Tibial artery (tissue), 4 donors: ENCODE measurements around the gene RBM24.

ENCODE experiments used
- DNase-seq, 2 donors: peaks; one replicate each; pipeline ENCODE4 v3.0.0-alpha.2; 2019
- H3K27ac ChIP-seq, 2 donors: fragments of 200-600 bp; sonication (generic) in 1 of 2; 1 replicate in 1 of 2; 2 replicates in 1 of 2; pipeline ENCODE4 v1.5.1; 2018 to 2019; ENCODE audit warnings: mild to moderate bottlenecking in 1 of 2
- H3K27me3 ChIP-seq, 2 donors: fragments of 200-600 bp; sonication (generic) in 1 of 2; one replicate each; pipeline versions ENCODE4 v1.5.1 to v1.6.0; 2016 to 2019
- H3K36me3 ChIP-seq, 3 donors: fragments of 200-600 bp; sonication (generic) in 2 of 3; one replicate each; pipeline ENCODE4 v1.5.1; 2016 to 2019; ENCODE audit warnings: mild to moderate bottlenecking in 2 of 3
- H3K4me1 ChIP-seq, 4 donors: fragments of 200-600 bp; sonication (generic) in 2 of 4; 1 replicate in 3 of 4; 2 replicates in 1 of 4; pipeline ENCODE4 v1.5.1; 2016 to 2019
- H3K4me3 ChIP-seq, 2 donors: fragments of 200-600 bp; sonication (generic) in 1 of 2; 1 replicate in 1 of 2; 2 replicates in 1 of 2; pipeline ENCODE4 v1.5.1; 2018 to 2019; ENCODE audit warnings: mild to moderate bottlenecking in 2 of 2
- H3K9me3 ChIP-seq, 3 donors: fragments of 200-600 bp; sonication (generic) in 1 of 3; one replicate each; pipeline ENCODE4 v1.5.1; 2016 to 2019
- intact Hi-C: fragments of 100-400 bp; cut with DNase I; formaldehyde crosslinking; loops from one replicate; pipeline ENCODE4 v1.15.0; 2023; ENCODE audit warnings: low total_unique reads
- TF ChIP-seq, protein P1 (sequence below), 2 experiments: fragments of 200-600 bp in 1 of 2; fragments of 450-650 bp in 1 of 2; IDR thresholded peaks; one replicate each; pipeline ENCODE4 v1.5.1; 2017 to 2019; ENCODE audit warnings: antibody characterized with exemption in 2 of 2, mild to moderate bottlenecking in 1 of 2, moderate library complexity in 1 of 2

The RBM24 gene

DNA sequence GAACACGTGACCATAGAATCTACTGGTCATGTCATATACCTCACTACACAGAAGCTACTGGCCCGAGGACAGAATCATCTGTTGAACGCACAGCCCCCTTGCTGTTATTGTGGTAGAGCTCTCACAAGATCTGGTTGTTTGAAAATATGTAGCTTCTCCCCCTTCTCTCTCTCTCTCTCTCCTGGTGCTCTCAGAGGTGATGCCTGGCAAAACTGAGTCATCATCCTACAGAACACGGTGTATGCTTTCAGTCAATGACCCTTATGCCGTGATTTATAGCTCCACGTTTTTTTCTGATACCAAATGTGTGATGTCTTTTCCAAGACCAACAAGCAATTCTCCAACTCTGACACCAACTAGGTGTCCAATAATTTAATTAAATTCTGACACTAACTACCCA lies 13.0 kb upstream of the RBM24 start:
- peak overlapping the region in 1 of 2 donors; percentile 27 for H3K27ac ChIP-seq

DNA sequence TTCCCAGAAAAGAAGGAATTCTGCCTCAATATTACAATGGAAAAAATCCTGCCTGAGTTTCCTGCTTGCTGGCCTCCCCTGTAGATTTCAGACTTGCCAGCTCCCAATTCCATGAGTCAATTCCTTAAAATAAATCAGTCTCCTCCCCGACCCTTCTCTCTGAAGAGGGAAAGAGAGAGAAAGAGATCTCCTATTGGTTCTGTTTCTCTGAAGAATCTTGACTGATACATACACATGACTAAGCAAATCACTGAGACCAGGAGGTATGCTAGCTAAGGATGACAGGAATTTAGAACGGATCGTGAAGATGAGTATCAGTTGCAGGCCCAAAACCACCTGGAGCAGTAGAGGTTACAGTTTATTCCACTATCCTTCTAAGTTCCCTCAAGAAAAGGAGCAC lies 11.3 kb upstream of the RBM24 start:
- Histone ChIP-seq H3K4me3 (no peak overlapping the region), H3K27me3 (no peaks in the 10 kb centered on the region), H3K4me1 (peaks cover 0 to 31% (median 7%) of the 10 kb centered on the region in 4 donors), H3K27ac (peak overlapping the region; percentile 27 to 28), H3K9me3 (no peaks in the 10 kb centered on the region), H3K36me3 (no peaks in the 10 kb centered on the region)
- TF ChIP-seq, protein P1, sequence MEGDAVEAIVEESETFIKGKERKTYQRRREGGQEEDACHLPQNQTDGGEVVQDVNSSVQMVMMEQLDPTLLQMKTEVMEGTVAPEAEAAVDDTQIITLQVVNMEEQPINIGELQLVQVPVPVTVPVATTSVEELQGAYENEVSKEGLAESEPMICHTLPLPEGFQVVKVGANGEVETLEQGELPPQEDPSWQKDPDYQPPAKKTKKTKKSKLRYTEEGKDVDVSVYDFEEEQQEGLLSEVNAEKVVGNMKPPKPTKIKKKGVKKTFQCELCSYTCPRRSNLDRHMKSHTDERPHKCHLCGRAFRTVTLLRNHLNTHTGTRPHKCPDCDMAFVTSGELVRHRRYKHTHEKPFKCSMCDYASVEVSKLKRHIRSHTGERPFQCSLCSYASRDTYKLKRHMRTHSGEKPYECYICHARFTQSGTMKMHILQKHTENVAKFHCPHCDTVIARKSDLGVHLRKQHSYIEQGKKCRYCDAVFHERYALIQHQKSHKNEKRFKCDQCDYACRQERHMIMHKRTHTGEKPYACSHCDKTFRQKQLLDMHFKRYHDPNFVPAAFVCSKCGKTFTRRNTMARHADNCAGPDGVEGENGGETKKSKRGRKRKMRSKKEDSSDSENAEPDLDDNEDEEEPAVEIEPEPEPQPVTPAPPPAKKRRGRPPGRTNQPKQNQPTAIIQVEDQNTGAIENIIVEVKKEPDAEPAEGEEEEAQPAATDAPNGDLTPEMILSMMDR (IDR thresholded peaks at IDR 0.05): no peak
- DNase-seq: no peak
- intact Hi-C loops: no loop called here

More for the DNA sequence above, 13.0 kb upstream of the RBM24 start:
- Histone ChIP-seq H3K4me3 (no peak overlapping the region), H3K4me1 (peaks cover 0 to 31% (median 7%) of the 10 kb centered on the region in 4 donors), H3K27me3 (no peaks in the 10 kb centered on the region), H3K36me3 (no peaks in the 10 kb centered on the region), H3K9me3 (no peaks in the 10 kb centered on the region)
- intact Hi-C loops: no loop called here
- DNase-seq: no peak
- TF ChIP-seq, protein P1 (IDR thresholded peaks at IDR 0.05): no peak

DNA sequence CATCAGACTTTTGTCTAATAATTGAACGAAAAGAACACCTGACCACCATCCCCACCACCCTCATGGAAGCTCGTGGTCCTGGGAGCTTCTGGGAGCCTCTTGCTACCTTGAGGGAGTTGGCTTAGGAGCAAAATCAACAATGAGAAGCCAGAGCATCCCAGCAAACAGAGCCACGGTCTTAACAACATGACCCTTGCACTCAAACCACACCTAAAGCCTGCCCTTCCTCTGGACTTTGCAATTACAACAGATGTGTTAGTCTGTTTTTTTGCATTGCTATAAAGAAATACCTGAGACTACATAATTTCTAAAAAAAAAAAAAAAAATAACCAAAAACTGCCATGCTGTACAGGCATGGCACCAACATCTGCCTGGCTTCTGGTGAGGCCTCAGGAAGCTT lies 9.5 kb upstream of the RBM24 start:
- Histone ChIP-seq H3K27me3 (no peaks in the 10 kb centered on the region), H3K36me3 (no peaks in the 10 kb centered on the region), H3K27ac (no peak overlapping the region), H3K9me3 (no peaks in the 10 kb centered on the region), H3K4me1 (peaks cover 0 to 31% (median 7%) of the 10 kb centered on the region in 4 donors), H3K4me3 (no peak overlapping the region)
- intact Hi-C loops: no loop called here
- no peak for DNase-seq
- TF ChIP-seq, protein P1 (IDR thresholded peaks at IDR 0.05): no peak

DNA sequence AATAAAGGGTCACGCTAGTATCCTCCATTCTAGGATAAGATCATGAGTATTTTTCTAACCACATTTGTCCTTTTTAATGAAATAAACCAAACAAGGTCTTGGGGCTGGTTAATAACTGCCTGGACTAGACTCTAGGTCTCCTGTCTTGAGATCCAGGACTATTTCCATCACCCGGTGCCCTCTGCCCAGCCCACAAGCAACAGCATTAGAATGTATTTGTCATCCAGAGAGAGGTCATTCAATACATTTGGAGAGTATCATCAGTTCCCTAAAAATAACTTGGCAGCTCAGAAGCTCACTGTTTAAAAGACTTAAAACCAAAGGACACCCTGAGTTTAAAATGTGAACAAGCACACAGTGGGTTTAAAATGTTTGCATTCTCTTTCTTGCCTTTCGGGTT lies 4.4 kb upstream of the RBM24 start:
- TF ChIP-seq, protein P1 (IDR thresholded peaks at IDR 0.05): no peak
- DNase-seq: no peak
- Histone ChIP-seq H3K4me3 (no peak overlapping the region), H3K9me3 (no peaks in the 10 kb centered on the region), H3K36me3 (no peaks in the 10 kb centered on the region), H3K4me1 (peaks cover 0 to 14% (median 2%) of the 10 kb centered on the region in 4 donors), H3K27me3 (no peaks in the 10 kb centered on the region), H3K27ac (peak overlapping the region in 1 of 2 donors; percentile 92)
- intact Hi-C loops: no loop called here

DNA sequence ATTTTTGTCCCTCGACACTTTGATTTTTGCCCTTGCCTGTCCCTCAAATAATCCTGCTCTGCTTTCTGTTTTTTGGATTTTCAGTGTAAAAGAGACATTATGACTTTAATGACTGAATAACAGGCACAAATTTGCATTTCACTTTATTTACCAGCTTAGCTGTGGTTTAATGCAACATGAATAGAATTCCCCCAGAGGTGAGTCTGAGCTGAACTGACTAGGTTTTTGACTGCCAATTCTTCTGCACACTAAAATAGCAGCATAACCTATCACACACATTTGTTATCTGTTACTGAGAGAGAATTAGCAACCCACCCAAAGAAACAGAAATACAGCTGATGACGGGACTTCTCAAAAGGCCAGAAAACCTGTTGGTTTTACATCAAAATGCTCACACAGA lies 3.9 kb upstream of the RBM24 start:
- Histone ChIP-seq H3K27ac (peak overlapping the region in 1 of 2 donors; percentile 92), H3K27me3 (no peaks in the 10 kb centered on the region), H3K4me3 (no peak overlapping the region), H3K36me3 (no peaks in the 10 kb centered on the region), H3K9me3 (no peaks in the 10 kb centered on the region), H3K4me1 (peaks cover 0 to 16% (median 2%) of the 10 kb centered on the region in 4 donors)
- DNase-seq: no peak
- intact Hi-C loops: no loop called here
- TF ChIP-seq, protein P1 (IDR thresholded peaks at IDR 0.05): no peak
